Mesenchymal stem cell (in vitro differentiated cells and primary cell): Measurements from ENCODE around the gene MPZL2.
"Not testable (repeated sequence)": the region's sequence is repeated elsewhere in the genome, so short reads cannot be mapped to it uniquely, and the experiment has no call there.

Experiments
- DNase-seq: peaks from one replicate; pipeline ENCODE4 v3.0.0-alpha.2; 2013
- H2AFZ ChIP-seq: one replicate; pipeline ENCODE4 v1.6.1; 2013; ENCODE audit warnings: low read depth, mild to moderate bottlenecking, control low read depth, inconsistent platforms, low read length, moderate library complexity
- H2AK5ac ChIP-seq: 2 replicates; pipeline ENCODE4 v1.6.1; 2013; ENCODE audit warnings: low read length, moderate library complexity, mild to moderate bottlenecking, inconsistent platforms; ENCODE audit not compliant: severe bottlenecking
- H2BK120ac ChIP-seq: one replicate; pipeline ENCODE4 v1.6.1; 2013; ENCODE audit warnings: low read depth, mild to moderate bottlenecking, inconsistent platforms, low read length, moderate library complexity
- H2BK12ac ChIP-seq, 2 experiments: one replicate each; pipeline ENCODE4 v1.6.1; 2013; ENCODE audit warnings: inconsistent platforms in 2 of 2, low read length in 2 of 2, mild to moderate bottlenecking in 2 of 2, moderate library complexity in 2 of 2, control low read depth in 1 of 2
- H2BK15ac ChIP-seq: one replicate; pipeline ENCODE4 v1.6.1; 2013; ENCODE audit warnings: mild to moderate bottlenecking, low read depth, inconsistent platforms; ENCODE audit not compliant: poor library complexity, severe bottlenecking
- H2BK5ac ChIP-seq: 2 replicates; pipeline ENCODE4 v1.6.1; 2013; ENCODE audit warnings: low read depth, mild to moderate bottlenecking, low read length, control low read depth, inconsistent platforms; ENCODE audit not compliant: poor library complexity, severe bottlenecking
- H3K14ac ChIP-seq, 2 experiments: one replicate each; pipeline ENCODE4 v1.6.1; 2013; ENCODE audit warnings: inconsistent platforms in 2 of 2, low read length in 2 of 2, control low read depth in 1 of 2, mild to moderate bottlenecking in 1 of 2, moderate library complexity in 1 of 2
- H3K18ac ChIP-seq, 2 experiments: one replicate each; pipeline ENCODE4 v1.6.1; 2013; ENCODE audit warnings: inconsistent platforms in 2 of 2, low read length in 2 of 2, control low read depth in 1 of 2, low read depth in 1 of 2, mild to moderate bottlenecking in 1 of 2
- H3K23ac ChIP-seq, 2 experiments: one replicate each; pipeline ENCODE4 v1.6.1; 2013; ENCODE audit warnings: inconsistent platforms in 2 of 2, low read length in 2 of 2, mild to moderate bottlenecking in 2 of 2, moderate library complexity in 2 of 2, control low read depth in 1 of 2
- H3K27ac ChIP-seq: 2 replicates; pipeline ENCODE4 v1.5.1; 2013; ENCODE audit warnings: mild to moderate bottlenecking, moderate library complexity, low read length, control low read depth, inconsistent platforms; ENCODE audit not compliant: poor library complexity, severe bottlenecking
- H3K27me3 ChIP-seq, 2 experiments: 2 replicates each; pipeline versions ENCODE4 v1.6.1 to v1.7.0; 2013; ENCODE audit warnings: low read length in 2 of 2, mild to moderate bottlenecking in 2 of 2, moderate library complexity in 2 of 2, control low read depth in 1 of 2, inconsistent platforms in 1 of 2; ENCODE audit not compliant: control insufficient read depth in 1 of 2, insufficient read depth in 1 of 2
- H3K36me3 ChIP-seq, 2 experiments: 2 replicates each; pipeline versions ENCODE4 v1.6.1 to v1.7.0; 2013; ENCODE audit warnings: low read length in 2 of 2, control low read depth in 1 of 2, inconsistent platforms in 1 of 2, low read depth in 1 of 2, mild to moderate bottlenecking in 1 of 2; ENCODE audit not compliant: insufficient read depth in 2 of 2, control insufficient read depth in 1 of 2
- H3K4ac ChIP-seq, 2 experiments: one replicate each; pipeline ENCODE4 v1.6.1; 2013; ENCODE audit warnings: inconsistent platforms in 2 of 2, low read length in 2 of 2, mild to moderate bottlenecking in 2 of 2, moderate library complexity in 2 of 2, control low read depth in 1 of 2, low read depth in 1 of 2
- H3K4me1 ChIP-seq: 2 replicates; pipeline ENCODE4 v1.6.1; 2013; ENCODE audit warnings: low read depth, low read length, control low read depth; ENCODE audit not compliant: control insufficient read depth, insufficient read depth
- H3K4me2 ChIP-seq: 2 replicates; pipeline ENCODE4 v1.6.1; 2013; ENCODE audit warnings: low read length, mild to moderate bottlenecking, inconsistent platforms; ENCODE audit not compliant: poor library complexity, severe bottlenecking
- H3K4me3 ChIP-seq, 2 experiments: 2 replicates each; pipeline versions ENCODE4 v1.5.1 to v1.7.0; 2013; ENCODE audit warnings: low read length in 2 of 2, mild to moderate bottlenecking in 2 of 2, control low read depth in 1 of 2, low read depth in 1 of 2; ENCODE audit not compliant: insufficient read depth in 1 of 2
- H3K79me1 ChIP-seq: replicated peaks from 2 replicates; pipeline ENCODE4 v1.6.1; 2013; ENCODE audit warnings: mild to moderate bottlenecking, control low read depth, low read length, inconsistent platforms; ENCODE audit not compliant: poor library complexity, severe bottlenecking
- H3K9ac ChIP-seq: 2 replicates; pipeline ENCODE4 v1.7.0; 2013; ENCODE audit warnings: mild to moderate bottlenecking, low read length, moderate library complexity
- H3K9me3 ChIP-seq: 2 replicates; pipeline ENCODE4 v1.7.0; 2013; ENCODE audit warnings: mild to moderate bottlenecking, low read length; ENCODE audit not compliant: control insufficient read depth
- H4K8ac ChIP-seq: one replicate; pipeline ENCODE4 v1.6.1; 2013; ENCODE audit warnings: inconsistent platforms, mild to moderate bottlenecking, low read length, moderate library complexity
- H4K91ac ChIP-seq: one replicate; pipeline ENCODE4 v1.6.1; 2013; ENCODE audit warnings: mild to moderate bottlenecking, low read length, inconsistent platforms
- WGBS: methylation state at CpG from one replicate; pipeline ENCODE4 v1.1.7; 2013; ENCODE audit warnings: mixed read lengths; 5-methylcytosine and 5-hydroxymethylcytosine counted together

MPZL2 gene

GRCh38 chr11:118310781-118311485 lies 46.8 kb upstream of the MPZL2 start:
- DNase-seq: no peak
- no peak overlapping the region for H3K9ac ChIP-seq
- peaks cover 37 to 45% of the 10 kb centered on the region in 2 experiments for H3K27me3 ChIP-seq
- H2BK120ac ChIP-seq: no peak overlapping the region
- H3K4me1 ChIP-seq: no peaks in the 10 kb centered on the region
- H3K4me2 ChIP-seq: no peak overlapping the region
- H3K18ac ChIP-seq: no peak overlapping the region
- no peak overlapping the region for H2AFZ ChIP-seq
- no peak overlapping the region for H2BK15ac ChIP-seq
- no peaks in the 10 kb centered on the region for H3K36me3 ChIP-seq
- no peaks in the 10 kb centered on the region for H3K9me3 ChIP-seq
- H3K14ac ChIP-seq: no peak overlapping the region
- no peak overlapping the region for H3K27ac ChIP-seq
- 83% methylated on average over 1 of the region's 3 CpGs for WGBS
- no peak overlapping the region for H4K91ac ChIP-seq
- H3K4me3 ChIP-seq: no peak overlapping the region
- no peak overlapping the region for H2AK5ac ChIP-seq
- no peak overlapping the region for H3K23ac ChIP-seq
- H3K4ac ChIP-seq: no peak overlapping the region
- no peak overlapping the region for H2BK5ac ChIP-seq
- no peak overlapping the region for H4K8ac ChIP-seq
- no peaks in the 10 kb centered on the region for H3K79me1 ChIP-seq
- no peak overlapping the region for H2BK12ac ChIP-seq

- Histone ChIP-seq H2BK120ac (no peak overlapping the region), H3K4me2 (no peak overlapping the region), H3K79me1 (no peaks in the 10 kb centered on the region), H3K27me3 (peaks cover 33 to 38% of the 10 kb centered on the region in 2 experiments), H3K36me3 (no peaks in the 10 kb centered on the region), H3K27ac (no peak overlapping the region), H3K9me3 (no peaks in the 10 kb centered on the region), H2BK12ac (no peak overlapping the region), H3K18ac (no peak overlapping the region), H4K91ac (no peak overlapping the region), H3K23ac (no peak overlapping the region), H3K4me1 (no peaks in the 10 kb centered on the region), H2AFZ (no peak overlapping the region), H2AK5ac (no peak overlapping the region), H3K4ac (no peak overlapping the region), H2BK15ac (no peak overlapping the region), H2BK5ac (no peak overlapping the region), H3K9ac (no peak overlapping the region), H4K8ac (no peak overlapping the region), H3K4me3 (no peak overlapping the region), H3K14ac (no peak overlapping the region)
- 94% methylated on average over 3 of the region's 3 CpGs for WGBS
- no peak for DNase-seq
These were observed 46.2 kb upstream of the MPZL2 start for GRCh38 chr11:118310271-118310670.

- H3K79me1 ChIP-seq, H3K23ac ChIP-seq, H4K91ac ChIP-seq, H3K4ac ChIP-seq, H3K36me3 ChIP-seq, H2BK12ac ChIP-seq, H3K4me2 ChIP-seq, H4K8ac ChIP-seq, H2AFZ ChIP-seq, H2BK15ac ChIP-seq, H3K18ac ChIP-seq, H3K4me3 ChIP-seq, H3K27ac ChIP-seq, DNase-seq, H2AK5ac ChIP-seq, H3K14ac ChIP-seq, H2BK120ac ChIP-seq, H2BK5ac ChIP-seq, H3K9me3 ChIP-seq, H3K9ac ChIP-seq, H3K4me1 ChIP-seq: not testable (repeated sequence)
- peaks cover 28 to 34% of the 10 kb centered on the region in 2 experiments for H3K27me3 ChIP-seq
- WGBS: 82% methylated on average over 2 of the region's 5 CpGs
These were observed 45.0 kb upstream of the MPZL2 start for GRCh38 chr11:118308995-118309528.

DNA sequence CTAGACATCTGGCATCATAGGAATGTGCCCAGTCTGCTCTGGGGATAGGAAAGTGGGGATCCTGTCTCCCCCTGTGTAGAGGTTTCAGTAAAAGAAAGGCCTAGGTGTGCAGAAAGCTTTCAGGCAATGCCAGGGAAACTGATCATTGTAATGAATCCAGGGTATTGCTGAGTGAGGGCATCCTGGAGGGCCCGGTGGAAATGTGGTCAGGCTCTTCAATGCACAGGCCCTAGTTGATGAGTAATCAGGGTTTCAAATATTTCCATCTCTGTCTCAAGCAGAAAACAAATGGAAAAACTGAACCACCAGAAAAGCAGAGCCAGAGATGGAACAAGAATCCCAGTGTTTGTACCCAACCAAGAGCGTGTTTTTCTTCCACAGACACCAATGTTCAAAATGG lies 42.5 kb upstream of the MPZL2 start:
- Histone ChIP-seq H3K14ac (no peak overlapping the region), H3K4ac (no peak overlapping the region)
- 86% methylated on average over 2 of the region's 2 CpGs for WGBS

More for the DNA sequence above, 42.5 kb upstream of the MPZL2 start:
- H2BK5ac ChIP-seq: no peak overlapping the region
- no peaks in the 10 kb centered on the region for H3K36me3 ChIP-seq
- no peak overlapping the region for H4K91ac ChIP-seq
- peaks cover 19 to 35% of the 10 kb centered on the region in 2 experiments for H3K27me3 ChIP-seq
- H3K23ac ChIP-seq: no peak overlapping the region
- no peak overlapping the region for H2BK15ac ChIP-seq
- no peak overlapping the region for H2AFZ ChIP-seq
- H2BK12ac ChIP-seq: no peak overlapping the region
- H3K18ac ChIP-seq: no peak overlapping the region
- H3K9ac ChIP-seq: no peak overlapping the region
- no peak overlapping the region for H3K4me2 ChIP-seq
- H2AK5ac ChIP-seq: no peak overlapping the region
- H3K27ac ChIP-seq: no peak overlapping the region
- H2BK120ac ChIP-seq: no peak overlapping the region
- no peak overlapping the region for H3K4me3 ChIP-seq
- H3K9me3 ChIP-seq: no peaks in the 10 kb centered on the region
- no peaks in the 10 kb centered on the region for H3K4me1 ChIP-seq
- peak; percentile 13 for DNase-seq
- H4K8ac ChIP-seq: no peak overlapping the region
- no peaks in the 10 kb centered on the region for H3K79me1 ChIP-seq
